MM.1S (cell line): ENCODE data around the gene CHCHD3.

Experiments used
- DNase-seq: peaks from one replicate; pipeline ENCODE4 v3.0.0-alpha.2; 2015
- H2AFZ ChIP-seq: fragments of 300-600 bp; sonication (generic); 2 replicates; pipeline ENCODE4 v1.6.0; 2016; ENCODE audit warnings: antibody characterized with exemption, low read length
- H3F3A ChIP-seq: fragments of 300-600 bp; sonication (generic); 2 replicates; pipeline ENCODE4 v1.6.1; 2016; ENCODE audit warnings: mild to moderate bottlenecking, antibody characterized with exemption, low read length, moderate library complexity, mixed read lengths; ENCODE audit not compliant: insufficient read depth
- H3K27ac ChIP-seq: fragments of 300-600 bp; sonication (generic); 2 replicates; pipeline ENCODE4 v1.5.1; 2016; ENCODE audit warnings: mild to moderate bottlenecking, low read length
- H3K27me3 ChIP-seq: fragments of 300-600 bp; sonication (generic); replicated peaks from 2 replicates; pipeline ENCODE4 v1.6.0; 2016; ENCODE audit warnings: low read length; ENCODE audit not compliant: insufficient read depth
- H3K36me3 ChIP-seq: fragments of 300-600 bp; sonication (generic); replicated peaks from 2 replicates; pipeline ENCODE4 v1.6.1; 2016; ENCODE audit warnings: mild to moderate bottlenecking, low read length, mixed read lengths; ENCODE audit not compliant: insufficient read depth
- H3K4me1 ChIP-seq: fragments of 300-600 bp; sonication (generic); 2 replicates; pipeline ENCODE4 v1.6.1; 2016; ENCODE audit warnings: low read length, mixed read lengths
- H3K4me2 ChIP-seq: fragments of 300-600 bp; sonication (generic); 2 replicates; pipeline ENCODE4 v1.6.0; 2016; ENCODE audit warnings: low read depth, low read length
- H3K4me3 ChIP-seq: fragments of 300-600 bp; sonication (generic); 2 replicates; pipeline ENCODE4 v1.5.1; 2016; ENCODE audit warnings: low read length, mixed read lengths
- H3K79me2 ChIP-seq: fragments of 300-600 bp; sonication (generic); 2 replicates; pipeline ENCODE4 v1.6.1; 2016; ENCODE audit warnings: mixed run types, low read length, mixed read lengths
- H3K9ac ChIP-seq: fragments of 300-600 bp; sonication (generic); 2 replicates; pipeline ENCODE4 v1.6.1; 2016; ENCODE audit warnings: low read length, mixed read lengths
- H3K9me2 ChIP-seq: fragments of 300-600 bp; sonication (generic); replicated peaks from 2 replicates; pipeline ENCODE4 v1.6.1; 2016; ENCODE audit warnings: mild to moderate bottlenecking, low read length, mixed read lengths; ENCODE audit not compliant: insufficient read depth
- H3K9me3 ChIP-seq: fragments of 300-600 bp; sonication (generic); replicated peaks from 2 replicates; pipeline ENCODE4 v1.6.1; 2016; ENCODE audit warnings: mild to moderate bottlenecking, low read length, mixed read lengths; ENCODE audit not compliant: insufficient read depth
- H4K20me1 ChIP-seq: fragments of 300-600 bp; sonication (generic); 2 replicates; pipeline ENCODE4 v1.6.1; 2016; ENCODE audit warnings: mild to moderate bottlenecking, low read length, moderate library complexity, mixed read lengths; ENCODE audit not compliant: insufficient read depth
- EZH2 ChIP-seq: fragments of 300-600 bp; sonication (generic); optimal IDR thresholded peaks from 2 replicates; pipeline ENCODE3; 2017; ENCODE audit warnings: low read depth, mild to moderate bottlenecking, antibody characterized with exemption, low read length, mixed read lengths
- EZH2phosphoT487 ChIP-seq: fragments of 300-600 bp; sonication (generic); IDR thresholded peaks from 2 replicates; pipeline ENCODE4 v1.6.1; 2018; ENCODE audit warnings: antibody characterized with exemption, low read length
- TF ChIP-seq, protein P1 (sequence below): fragments of 300-600 bp; sonication (generic); IDR thresholded peaks from 2 replicates; pipeline ENCODE4 v1.5.1; 2016; ENCODE audit warnings: antibody characterized with exemption, low read length, mixed read lengths

Gene CHCHD3

DNA sequence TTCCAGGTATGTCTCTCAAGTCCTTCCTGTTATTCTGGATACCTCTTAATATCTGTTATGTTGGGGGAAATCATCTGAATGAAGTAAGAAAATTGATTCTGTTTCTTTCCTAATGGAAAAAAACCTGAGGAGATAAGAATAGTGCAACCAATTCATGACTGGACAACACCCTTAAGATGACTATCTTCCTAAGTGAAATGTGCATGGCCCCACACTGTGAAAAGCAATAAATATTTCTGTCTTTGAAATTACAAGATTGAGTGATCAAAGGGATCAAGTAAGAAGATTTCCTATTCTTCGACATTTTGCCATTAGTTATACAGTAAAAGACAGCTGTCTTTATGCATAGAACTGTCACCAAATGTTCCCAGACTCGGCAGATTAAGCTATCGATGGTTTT is 73.9 kb downstream of the CHCHD3 start:
- no peaks in the 10 kb centered on the region for H3K27me3 ChIP-seq
- peaks cover 16% of the 10 kb centered on the region for H3K4me1 ChIP-seq
- no peaks in the 10 kb centered on the region for H3K9me2 ChIP-seq
- no peak overlapping the region for H3K4me2 ChIP-seq
- TF ChIP-seq EZH2: no peak
- no peak for TF ChIP-seq EZH2phosphoT487
- TF ChIP-seq, protein P1, sequence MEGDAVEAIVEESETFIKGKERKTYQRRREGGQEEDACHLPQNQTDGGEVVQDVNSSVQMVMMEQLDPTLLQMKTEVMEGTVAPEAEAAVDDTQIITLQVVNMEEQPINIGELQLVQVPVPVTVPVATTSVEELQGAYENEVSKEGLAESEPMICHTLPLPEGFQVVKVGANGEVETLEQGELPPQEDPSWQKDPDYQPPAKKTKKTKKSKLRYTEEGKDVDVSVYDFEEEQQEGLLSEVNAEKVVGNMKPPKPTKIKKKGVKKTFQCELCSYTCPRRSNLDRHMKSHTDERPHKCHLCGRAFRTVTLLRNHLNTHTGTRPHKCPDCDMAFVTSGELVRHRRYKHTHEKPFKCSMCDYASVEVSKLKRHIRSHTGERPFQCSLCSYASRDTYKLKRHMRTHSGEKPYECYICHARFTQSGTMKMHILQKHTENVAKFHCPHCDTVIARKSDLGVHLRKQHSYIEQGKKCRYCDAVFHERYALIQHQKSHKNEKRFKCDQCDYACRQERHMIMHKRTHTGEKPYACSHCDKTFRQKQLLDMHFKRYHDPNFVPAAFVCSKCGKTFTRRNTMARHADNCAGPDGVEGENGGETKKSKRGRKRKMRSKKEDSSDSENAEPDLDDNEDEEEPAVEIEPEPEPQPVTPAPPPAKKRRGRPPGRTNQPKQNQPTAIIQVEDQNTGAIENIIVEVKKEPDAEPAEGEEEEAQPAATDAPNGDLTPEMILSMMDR: no peak
- H3K9me3 ChIP-seq: no peaks in the 10 kb centered on the region
- H3K36me3 ChIP-seq: no peaks in the 10 kb centered on the region
- H3K9ac ChIP-seq: no peak overlapping the region
- peaks cover 6% of the 10 kb centered on the region for H3F3A ChIP-seq
- no peak overlapping the region for H3K4me3 ChIP-seq
- H4K20me1 ChIP-seq: no peaks in the 10 kb centered on the region
- no peak for DNase-seq
- H3K79me2 ChIP-seq: peaks cover 74% of the 10 kb centered on the region
- no peak overlapping the region for H2AFZ ChIP-seq
- H3K27ac ChIP-seq: no peak overlapping the region

DNA sequence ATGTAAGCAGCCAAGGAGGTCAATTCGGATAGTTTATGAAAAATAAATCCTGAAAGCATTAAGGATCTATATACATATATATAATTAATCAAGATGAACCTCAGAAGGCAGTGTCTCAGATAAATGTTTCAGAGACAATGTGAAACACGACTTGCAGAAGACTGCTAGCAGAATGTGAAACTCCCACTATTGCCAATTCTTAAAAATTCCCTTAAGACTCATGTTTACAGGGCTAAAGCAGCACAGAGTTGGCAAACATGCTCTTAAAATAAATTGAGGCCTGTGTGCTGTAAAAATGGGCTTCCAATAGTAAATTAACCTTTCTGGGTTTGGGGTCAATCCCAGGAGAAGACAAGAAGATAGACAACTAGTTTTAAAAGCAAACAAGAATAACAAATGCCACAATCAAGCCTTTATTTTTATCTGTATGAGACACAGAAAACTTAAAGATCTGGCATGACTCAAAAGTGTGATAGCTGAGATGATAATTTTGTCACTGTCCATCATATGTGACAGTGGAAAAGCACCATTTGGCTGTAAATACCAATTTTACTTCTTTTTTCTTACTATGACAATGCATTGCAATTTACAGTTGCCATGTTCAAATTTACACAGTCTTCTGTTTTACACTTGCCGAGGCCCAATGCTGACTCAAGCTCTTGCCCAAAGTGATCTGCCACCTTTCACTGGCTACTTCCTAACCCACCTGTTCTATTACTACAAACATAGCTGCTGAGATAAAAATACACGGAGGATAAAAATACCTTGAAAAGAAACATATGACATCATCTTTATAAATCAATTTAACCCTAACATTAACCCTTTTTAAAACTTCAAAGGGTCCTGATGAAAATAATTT is 78.6 kb downstream of the CHCHD3 start:
- no peaks in the 10 kb centered on the region for H3K27me3 ChIP-seq
- TF ChIP-seq EZH2phosphoT487 (no peak), EZH2 (no peak)
- TF ChIP-seq, protein P1: no peak
- DNase-seq: peak; percentile 71
- peak overlapping the region; percentile 68 for H3K4me2 ChIP-seq
- H3K9me3 ChIP-seq: no peaks in the 10 kb centered on the region
- peak overlapping the region; percentile 77 for H3K27ac ChIP-seq
- H3K79me2 ChIP-seq: peaks cover 82% of the 10 kb centered on the region
- no peaks in the 10 kb centered on the region for H3K9me2 ChIP-seq
- peaks cover 8% of the 10 kb centered on the region for H3F3A ChIP-seq
- H2AFZ ChIP-seq: 0 out of 2 replicates have a peak overlapping the region, but pooled peaks have one; percentile 5
- peaks cover 3% of the 10 kb centered on the region; the same call in 1 of the 2 replicates for H4K20me1 ChIP-seq
- H3K36me3 ChIP-seq: no peaks in the 10 kb centered on the region
- peaks cover 29% of the 10 kb centered on the region for H3K4me1 ChIP-seq
- H3K4me3 ChIP-seq: peak overlapping the region; percentile 11
- peak overlapping the region; percentile 31 for H3K9ac ChIP-seq

DNA sequence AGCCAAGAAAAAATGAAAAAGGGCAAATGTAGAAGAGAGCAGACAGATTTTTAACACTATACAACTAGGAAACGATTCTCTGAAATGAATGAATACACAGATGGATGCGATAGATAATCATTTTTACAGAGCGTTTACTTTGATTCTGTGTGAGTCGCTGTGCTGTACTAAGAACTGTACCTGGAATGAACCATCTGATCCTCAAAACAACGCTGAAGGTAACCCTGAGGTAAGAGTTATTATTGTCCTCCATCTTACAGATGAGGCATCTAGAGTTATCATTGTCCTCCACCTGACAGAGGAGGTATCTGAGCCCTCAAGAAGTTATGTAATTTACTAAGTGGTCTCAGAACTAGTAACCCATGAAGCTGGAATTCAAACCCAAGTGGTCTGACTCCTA is 80.2 kb downstream of the CHCHD3 start:
- DNase-seq: no peak
- H3K27ac ChIP-seq: no peak overlapping the region

More for the DNA sequence above, 80.2 kb downstream of the CHCHD3 start:
- Histone ChIP-seq H2AFZ (no peak overlapping the region), H3K4me2 (no peak overlapping the region), H4K20me1 (peaks cover 3% of the 10 kb centered on the region; the same call in 1 of the 2 replicates), H3K79me2 (peaks cover 82% of the 10 kb centered on the region), H3K4me1 (peaks cover 29% of the 10 kb centered on the region), H3K4me3 (no peak overlapping the region), H3K9me3 (no peaks in the 10 kb centered on the region), H3F3A (peaks cover 8% of the 10 kb centered on the region), H3K36me3 (no peaks in the 10 kb centered on the region), H3K27me3 (no peaks in the 10 kb centered on the region), H3K9me2 (no peaks in the 10 kb centered on the region), H3K9ac (no peak overlapping the region)
- no peak for TF ChIP-seq EZH2phosphoT487
- TF ChIP-seq EZH2: no peak
- TF ChIP-seq, protein P1: no peak
